Measurements from ENCODE around the gene MRPL24.

DNA sequence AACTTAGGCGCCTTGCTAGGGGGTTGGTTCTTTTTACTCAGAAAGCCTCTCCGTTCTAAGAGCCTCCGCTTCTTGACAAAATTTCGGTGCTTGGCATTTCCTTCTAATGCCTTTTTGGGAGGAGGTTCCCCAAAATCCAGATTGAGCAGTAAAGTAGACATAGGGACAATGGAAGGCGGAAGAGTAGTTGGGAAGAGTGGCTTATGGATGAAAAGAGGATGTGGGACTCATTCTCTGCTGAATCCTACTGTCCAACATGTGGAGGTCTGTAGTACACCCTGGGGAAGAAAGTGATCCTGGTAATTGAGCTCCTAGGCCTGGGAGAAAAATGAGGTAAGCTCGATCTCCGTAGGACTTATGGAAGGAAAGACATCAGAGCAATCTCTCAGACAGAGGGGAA is 13.4 kb downstream of the MRPL24 start:
- no peak for TF ChIP-seq POLR2A (IDR thresholded peaks at IDR 0.05; ENCODE audit: low read length)
- TF ChIP-seq GATA1 (IDR thresholded peaks at IDR 0.05; ENCODE audit: low read depth, low read length) = no peak
